Measurements from ENCODE around the gene ZFPM1.

Gene ZFPM1

DNA sequence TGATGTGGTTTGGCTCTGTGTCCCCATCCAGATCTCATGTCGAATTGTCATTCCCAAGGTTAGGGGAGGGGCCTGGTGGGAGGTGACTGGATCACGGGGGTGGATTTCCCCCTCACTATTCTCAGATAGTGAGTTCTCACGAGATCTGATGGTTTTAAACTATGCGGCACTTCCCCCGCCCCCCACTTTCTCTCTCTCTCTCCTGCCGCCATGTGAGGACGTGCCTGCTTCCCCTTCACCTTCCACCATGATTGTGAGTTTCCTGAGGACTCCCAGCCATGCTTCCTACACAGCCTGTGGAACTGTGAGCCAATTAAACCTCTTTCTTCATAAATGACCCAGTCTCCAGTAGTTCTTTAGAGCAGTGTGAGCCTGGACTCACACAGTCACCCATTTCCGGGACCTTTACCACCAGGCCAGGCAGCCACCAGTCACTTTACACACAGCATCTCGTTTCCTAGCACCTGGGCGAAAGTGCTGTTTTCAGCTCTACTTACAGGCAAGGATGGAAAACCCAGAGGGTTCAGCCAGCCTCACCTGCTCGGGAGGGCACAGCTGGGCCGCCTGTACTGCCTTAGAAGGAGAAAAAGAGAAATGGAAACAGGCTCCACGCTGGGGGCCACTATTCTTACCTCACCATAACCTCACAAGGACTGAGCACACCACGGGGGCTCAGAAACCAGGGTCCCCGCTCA, 103.4 kb downstream of the ZFPM1 start:
- DNase-seq = no peak

DNA sequence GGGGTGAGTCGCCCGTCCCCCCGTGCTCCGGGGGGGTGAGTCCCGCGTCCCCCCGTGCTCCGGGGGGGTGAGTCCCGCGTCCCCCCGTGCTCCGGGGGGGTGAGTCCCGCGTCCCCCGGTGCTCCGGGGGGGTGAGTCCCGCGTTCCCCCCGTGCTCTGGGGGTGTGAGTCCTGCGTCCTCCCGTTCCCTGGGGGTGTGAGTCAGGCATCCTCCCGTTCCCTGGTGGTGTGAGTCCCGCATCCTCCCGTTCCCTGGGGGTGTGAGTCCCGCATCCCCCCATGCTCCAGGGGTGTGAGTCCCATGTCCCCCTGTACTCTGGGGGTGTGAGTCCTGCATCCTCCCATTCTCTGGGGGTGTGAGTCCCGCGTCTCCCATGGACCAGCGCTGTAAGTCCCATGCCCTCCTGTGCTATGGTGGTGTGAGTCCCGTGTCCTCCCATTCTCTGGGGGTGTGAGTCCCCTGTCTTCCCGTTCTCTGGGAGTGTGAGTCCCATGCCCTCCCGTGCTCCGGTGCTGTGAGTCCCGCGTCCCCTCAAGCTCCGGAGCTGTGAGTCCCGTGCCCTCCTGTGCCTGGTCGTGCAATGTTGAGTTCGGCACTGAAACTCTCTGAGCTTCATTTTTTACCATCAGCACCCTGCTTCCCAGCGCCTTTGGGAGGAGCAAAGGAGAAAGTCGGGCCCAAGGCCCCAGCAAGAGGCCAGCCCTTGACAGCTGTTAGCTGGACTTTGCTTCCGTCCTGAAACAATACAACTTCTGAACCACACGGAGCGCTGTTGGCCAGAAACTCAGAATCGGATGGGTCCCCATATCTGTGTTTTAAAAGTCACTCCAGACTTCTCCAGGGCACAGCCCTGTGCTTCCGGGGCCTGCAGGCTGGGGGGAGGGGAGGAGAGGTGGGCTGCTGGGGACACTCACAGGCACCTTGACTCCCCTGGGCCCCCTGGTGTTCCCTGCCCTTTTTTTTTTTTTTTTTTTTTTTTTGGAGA, 105.7 kb downstream of the ZFPM1 start:
- peak in 13 of 58 donors; percentile 2 to 36 (median 23) for DNase-seq

DNA sequence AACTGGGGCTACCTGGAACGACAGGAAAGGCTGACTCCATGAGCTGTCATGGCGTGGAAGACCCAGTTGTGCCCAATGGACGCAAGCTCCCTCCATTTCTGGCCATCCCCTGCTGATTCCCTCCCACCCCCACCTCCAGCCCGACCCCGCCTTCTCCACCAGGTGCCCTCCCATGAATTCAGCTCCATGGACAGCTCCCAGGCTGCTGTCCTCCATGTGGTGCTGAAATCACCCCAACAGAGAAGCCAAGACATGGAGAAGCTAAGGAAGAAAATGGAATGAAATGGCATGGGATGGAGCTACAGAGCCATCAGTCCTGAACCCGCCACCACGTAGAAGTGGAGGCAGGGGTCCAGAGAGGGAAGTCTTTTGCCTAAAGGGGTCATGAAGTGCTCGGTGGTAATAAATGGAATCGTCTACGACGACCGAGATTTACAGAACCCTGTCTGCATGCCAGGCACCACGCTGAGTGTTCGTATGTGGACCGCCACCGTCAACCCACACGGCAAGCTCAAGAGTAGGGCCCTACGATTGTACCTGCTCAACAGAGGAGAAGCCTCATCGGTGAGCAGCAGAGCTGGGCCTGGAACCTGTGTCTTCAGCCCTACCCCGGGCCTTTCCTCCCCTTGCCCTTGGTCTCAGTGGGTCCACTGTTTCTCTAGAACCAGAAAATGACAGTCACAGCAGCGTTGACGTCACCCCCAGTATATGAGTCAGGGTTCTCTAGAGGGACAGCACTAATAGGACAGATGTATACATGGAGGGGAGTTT, 107.8 kb downstream of the ZFPM1 start:
- no peak for DNase-seq

DNA sequence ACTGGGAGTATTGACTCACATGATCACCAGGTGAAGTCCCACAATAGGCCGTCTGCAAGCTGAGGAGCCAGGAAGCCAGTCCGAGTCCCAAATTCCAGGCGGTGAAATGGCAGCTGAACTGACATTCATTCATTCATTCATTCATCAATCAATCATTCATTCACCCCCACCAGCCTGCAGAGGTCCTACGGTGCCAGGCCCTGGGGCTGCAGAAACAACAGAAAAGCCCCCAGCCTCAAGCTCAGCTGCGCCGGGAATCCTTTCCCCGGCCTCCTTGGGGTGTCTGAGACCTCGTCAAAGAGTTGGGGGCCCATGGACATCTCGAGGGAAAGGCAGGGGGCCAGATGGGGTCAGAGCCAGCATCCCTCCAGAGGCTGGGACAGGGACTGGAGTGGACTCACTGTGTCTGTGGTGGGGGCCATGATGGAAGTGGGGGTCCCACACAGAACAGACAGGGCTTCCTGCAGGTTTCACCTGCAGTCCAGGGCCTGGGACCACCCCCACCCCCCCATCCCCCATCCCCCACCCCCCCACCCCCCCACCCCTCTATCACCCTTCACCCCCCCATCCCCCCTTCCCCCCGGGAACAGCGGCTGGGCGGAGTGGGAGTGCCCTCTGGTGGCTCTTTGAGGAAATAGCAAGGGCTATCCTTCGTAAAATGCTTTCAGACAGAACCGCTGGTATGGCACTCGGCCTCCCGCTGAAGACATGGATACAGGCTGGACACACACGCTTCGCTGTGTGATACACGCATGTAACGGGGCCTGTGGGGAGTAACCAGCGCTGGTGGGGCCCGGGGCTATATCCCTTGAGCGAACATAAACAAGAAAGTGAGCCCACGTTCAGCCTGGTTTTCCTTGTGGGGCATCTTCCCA, 108.6 kb downstream of the ZFPM1 start:
- DNase-seq = peak in 50 of 58 donors; percentile 3 to 64 (median 25)

DNA sequence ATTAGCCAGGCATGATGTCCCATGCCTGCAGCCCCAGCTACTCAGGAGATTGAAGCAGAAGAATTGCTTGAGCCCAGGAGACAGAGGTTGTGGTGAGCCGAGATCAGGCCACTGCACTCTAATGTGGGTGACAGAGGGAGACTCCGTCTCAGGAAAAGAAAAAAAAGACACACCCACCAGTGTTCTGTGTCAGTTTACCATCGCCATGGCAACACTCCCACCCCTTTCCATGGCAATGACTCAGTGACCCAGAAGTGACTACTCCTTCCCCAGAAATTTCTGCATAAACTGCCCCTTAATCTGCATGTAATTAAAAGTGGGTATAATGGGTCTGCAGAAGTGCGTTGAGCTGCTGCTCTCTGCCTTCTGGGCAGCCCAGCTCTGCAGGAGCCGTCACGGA, 113.1 kb downstream of the ZFPM1 start:
- peak in 2 of 58 donors; percentile 5 for DNase-seq

DNA sequence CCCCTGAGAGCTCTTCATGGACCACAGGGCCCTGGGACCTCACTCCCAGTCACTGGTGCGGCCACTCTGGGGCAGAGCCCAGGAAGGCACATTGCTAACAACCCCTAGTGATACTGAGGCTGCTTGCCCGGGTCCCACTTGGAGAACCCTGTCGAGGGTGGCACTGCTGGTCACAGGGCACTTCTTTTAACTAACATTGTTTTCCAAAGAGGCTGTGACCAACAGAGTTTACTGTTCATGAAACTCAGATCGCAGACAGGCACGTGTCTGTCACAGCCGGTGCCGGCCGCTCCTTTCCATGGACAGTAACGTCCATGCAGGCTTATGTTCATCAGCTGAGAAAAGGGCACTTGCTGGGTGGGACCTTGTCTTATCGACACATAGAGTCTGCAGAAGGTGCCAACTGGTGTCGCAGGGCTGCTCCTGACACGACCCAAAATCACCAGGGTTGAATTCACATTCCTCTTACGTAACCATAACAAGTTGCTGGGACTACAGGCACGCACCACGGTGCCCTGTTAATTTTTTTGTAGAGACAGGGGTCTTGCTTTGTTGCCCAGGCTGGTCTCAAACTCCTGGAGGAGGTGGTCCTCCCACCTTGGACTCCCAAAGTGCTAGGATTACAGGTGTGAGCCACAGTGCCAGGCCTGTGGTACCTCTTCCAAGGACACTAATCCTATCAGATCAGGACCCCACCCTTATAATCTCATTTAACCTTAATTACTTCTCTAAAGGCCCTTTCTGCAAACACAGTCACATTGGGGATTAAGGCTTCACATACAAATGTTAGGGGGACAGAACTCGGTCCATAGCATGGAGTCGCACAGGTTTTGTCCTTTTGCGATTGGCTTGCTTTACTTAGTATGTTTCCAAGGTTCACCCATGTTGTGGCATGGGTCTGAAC, 115.9 kb downstream of the ZFPM1 start:
- no peak for DNase-seq

DNA sequence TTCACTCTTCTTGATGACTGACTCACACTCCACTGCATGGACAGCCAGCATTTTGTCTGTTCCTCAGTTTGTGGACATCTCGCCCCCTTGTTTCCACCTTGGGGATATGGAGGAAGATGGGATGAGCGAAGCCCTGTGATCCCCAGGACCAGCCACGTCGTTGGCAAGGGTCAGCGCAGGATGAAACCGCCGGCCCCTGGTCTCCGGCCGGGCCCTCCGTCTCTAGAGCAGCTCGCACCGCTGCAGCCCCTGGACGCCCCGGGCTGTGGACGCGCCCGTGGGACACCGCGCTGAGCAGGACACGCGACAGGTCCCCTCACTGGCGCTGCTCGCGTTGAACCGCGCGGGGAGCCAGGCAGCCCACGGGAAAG, 116.5 kb downstream of the ZFPM1 start:
- DNase-seq = peak in 10 of 58 donors; percentile 32 to 73 (median 56)

DNA sequence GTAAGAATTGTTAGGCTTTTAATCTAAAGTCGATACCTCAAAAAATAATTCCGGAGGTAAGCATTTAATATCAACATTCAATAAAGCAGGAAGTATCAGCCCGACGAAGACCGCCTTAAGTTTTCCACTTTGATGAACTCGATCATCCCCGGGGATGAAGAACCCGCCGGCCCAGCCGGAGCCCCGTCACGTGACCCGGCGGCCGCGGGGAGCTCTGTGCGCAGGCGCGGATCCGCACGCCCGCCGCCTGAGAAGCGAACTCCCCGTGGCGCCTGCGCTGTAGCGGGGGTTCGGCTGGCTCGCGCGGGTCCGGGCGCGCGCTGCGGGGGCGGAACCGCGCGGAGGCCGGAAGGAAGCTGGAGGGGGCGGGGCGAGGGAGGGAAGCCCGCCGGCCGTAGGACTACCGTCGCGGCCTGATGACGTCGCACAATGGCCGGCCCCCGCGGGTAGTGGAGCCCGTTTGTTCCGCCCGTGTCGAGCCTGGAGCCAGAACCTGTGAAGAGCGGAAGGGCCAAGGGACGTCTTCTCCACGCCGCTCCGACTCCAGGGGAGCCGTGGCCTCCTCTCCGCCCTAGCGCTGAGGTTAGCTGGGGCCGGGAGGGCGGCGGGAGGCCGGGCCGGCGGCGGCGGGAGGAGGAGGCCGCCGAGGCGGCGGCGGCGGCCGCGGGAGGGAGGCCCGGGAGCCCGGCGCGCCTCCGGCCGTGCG, 117.1 kb downstream of the ZFPM1 start, which contains the start of gene ZC3H18:
Gene ZC3H18 (plus strand): TSS at position 419 of the 706 bp plus-strand sequence. CDS start 6,721 bp downstream, outside the sequence.
- peak; percentile 52 to 98 (median 92) for DNase-seq

DNA sequence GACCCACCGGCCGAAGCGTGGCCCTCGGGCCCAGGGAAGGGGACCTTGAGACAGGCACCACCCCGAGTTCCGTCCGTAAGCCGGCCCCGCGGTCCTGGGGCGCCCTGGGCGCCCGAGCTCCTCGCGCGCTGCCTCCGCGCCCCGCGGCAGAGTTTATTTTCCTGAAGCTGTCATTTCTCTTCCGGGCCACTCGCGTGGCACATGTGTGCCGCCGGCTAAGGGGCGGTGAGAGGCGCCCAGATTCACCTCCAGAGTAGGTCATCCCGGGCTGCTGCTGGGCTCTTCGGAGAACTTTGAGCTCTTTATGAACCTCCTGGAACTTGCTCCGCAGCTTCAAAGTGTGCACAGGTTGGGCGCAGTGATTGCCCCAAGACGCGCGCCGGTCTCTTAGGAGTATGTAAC, 117.6 kb downstream of the ZFPM1 start:
- DNase-seq = peak in 11 of 58 donors; percentile 18 to 52 (median 38)

DNA sequence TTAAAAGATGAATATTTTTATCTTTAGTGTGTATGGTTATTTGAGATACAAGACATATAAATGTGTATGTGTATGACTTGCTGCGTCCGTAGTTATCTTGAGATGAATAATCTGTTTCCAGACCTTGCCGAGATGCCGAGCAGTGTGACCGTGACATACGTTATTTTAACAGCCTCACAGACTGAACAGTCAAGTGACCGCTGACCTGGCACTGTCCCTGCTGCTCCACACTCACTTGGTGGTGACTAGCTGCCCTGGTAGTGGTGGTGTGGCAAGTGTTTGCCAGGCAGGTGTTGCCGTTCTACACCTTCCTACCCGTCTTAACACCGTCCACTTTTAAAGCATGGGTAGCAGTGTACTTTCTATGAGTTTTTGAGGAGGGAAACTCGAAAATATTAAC, 122.2 kb downstream of the ZFPM1 start:
- DNase-seq = no peak

DNA sequence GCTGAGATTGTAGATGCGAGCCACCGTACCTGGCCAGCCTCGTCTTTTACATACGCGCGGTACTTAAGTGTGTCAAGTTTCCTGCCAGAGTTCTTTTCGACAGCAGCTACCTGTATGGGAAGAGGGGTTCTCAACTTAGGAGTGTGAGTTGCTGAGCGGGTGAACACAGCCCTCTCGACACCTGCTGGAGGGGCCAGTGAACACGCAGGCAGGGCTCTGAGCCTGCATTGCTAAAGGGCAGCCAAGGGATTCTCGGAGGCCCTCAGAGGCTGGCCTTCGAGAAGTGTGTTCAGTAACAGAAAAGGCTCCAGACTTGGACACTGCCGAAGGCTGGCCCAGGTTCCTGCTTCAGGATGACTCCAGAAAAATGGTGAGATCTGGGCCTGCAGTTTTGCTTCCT, 123.2 kb downstream of the ZFPM1 start:
- DNase-seq = no peak

DNA sequence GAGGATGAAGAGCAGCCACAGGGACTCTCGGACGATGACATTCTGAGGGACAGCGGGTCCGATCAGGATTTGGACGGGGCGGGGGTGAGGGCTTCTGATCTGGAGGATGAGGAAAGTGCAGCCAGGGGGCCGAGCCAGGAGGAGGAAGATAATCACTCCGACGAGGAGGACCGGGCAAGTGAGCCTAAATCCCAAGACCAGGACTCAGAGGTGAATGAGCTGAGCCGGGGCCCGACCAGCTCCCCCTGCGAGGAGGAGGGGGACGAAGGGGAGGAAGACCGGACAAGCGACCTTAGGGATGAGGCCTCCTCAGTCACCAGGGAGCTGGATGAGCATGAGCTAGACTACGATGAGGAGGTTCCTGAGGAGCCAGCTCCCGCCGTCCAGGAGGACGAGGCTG, 124.1 kb downstream of the ZFPM1 start:
- DNase-seq = no peak

DNA sequence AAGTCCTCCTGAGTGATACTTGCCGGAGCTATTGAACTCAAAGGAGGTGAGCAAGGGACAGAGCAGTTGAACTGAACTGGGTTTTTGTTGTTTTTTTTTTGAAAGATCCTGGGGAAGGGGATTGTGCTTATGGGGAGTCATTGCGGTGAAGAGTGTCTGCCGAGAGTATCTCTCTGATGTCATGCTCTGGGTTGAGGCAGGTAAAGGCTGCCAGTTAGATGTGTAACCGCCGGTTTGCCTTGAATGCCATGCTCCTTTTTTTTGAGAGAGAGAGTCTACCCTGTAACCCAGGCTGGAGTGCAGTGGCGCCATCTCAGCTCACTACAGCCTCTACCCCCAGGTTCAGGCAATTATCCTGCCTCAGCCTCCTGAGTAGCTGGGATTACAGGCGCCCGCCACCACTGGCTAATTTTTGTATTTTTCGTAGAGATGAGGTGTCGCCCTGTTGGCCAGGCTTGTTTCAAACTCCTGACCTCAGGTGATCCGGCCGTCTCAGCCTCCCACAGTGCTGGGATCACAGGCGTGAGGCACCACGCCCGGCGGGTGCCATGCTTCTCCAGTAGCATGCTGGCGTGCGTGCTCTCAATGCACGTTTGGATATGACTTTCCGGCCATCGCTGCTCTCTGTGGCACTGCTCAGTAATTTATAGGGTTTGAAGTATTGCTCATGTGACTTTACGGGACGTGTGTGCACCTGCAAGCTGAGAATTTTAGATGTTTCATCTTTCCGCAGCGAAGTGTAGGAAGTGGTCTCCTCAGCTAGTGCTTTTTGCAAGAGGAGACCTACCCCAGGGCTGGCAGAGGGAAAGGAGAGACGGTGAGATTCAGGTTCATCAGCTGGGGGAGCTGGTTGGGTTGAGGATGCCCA, 125.6 kb downstream of the ZFPM1 start:
- no peak for DNase-seq

DNA sequence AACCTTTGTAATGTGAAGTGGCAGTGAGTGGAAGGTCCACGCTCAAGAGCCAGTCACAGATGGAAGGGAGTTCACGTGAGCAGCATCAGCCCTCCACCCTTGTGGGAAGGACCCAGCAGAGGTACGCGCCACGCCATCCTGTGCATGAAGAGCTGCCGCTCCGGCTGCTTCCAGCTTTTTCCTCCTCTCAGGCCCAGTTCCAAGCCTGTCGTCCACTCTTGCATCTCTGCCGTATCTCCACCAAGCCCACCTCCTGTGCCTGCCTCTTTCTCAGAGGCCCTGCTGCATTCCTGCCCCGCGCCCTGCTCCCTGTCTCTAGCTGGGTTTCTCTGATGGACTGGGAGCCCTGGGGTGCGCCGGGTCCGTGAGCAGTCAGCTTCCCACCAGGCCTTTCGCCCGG, 127.3 kb downstream of the ZFPM1 start:
- DNase-seq = no peak

DNA sequence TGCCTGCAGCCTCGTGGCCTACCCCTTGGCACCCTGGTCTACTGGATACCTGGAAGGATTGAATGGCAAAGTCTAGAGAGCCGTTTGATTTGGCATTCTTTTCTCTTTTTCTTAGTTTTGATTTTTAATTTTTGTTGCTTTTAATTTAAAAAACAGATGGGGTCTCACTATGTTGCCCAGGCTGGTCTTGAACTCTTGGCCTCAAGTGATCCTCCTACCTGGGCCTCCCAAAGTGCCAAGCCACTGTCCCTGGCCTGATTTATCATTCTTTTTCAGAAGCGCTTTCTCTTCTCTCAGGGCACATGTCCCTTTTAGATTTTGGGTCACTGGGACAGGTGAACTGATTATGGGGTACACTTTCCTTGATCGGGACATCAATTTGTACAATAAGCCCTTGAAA, 128.0 kb downstream of the ZFPM1 start:
- DNase-seq = no peak

DNA sequence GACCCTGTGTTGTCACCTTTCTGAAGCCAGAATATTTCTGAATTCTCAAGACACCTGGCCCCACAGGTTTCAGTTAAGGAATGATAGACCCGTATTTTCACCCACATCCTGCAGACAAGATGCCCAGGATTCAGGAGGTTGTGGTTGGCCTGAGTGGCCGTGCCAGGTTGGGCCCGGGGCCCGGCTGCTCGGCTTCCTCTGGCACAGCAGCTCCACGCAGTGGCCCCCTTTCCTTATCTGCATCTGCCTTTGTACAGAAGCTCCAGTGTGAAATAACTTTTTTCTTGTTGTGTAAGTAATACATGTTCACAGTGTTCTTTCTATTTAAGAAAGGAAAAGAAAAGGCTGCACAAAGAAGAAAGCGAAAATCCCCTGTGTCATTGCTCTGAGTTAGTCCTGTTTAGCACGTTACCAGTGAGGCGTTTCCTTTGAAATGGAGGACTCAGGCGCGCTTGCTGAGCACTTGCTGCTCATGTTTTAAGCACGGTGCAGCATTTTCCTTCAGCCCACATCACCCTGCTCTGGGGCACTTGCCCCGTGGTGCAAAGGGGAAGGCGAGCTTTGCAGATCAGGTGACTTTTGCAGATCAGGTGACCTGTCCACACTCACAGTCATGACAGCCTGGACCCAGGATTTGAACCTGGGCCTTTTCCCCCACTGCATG, 130.0 kb downstream of the ZFPM1 start:
- no peak for DNase-seq

DNA sequence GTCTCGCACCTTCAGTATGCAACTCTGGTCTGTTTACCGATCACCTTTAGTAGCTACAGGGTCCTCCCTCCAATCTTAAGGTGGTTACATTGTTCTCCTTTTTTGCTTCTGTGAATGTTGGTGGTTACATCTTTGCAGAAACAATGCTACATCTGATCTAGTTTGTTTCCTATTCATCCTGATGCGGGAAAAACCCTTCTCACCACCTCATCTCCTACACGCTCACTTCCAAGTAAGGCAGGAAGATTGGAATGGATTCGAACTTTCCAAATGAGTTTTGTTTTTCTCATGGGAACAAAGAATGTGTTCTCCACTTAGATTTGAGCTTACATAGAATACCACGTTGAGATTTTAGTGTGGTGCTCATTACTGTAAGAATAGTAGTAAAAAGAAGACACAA, 131.6 kb downstream of the ZFPM1 start:
- DNase-seq = no peak

Data from anterior cingulate cortex (tissue), 58 donors.